Esophagus muscularis mucosa (tissue), 4 donors: ENCODE data around the gene FAM229A. TPM values are rescaled to one million over a fixed set of nuclear protein-coding genes. Genes with fewer than 3 reads are reported as not detected.
"Not testable (repeated sequence)": the region's sequence is repeated elsewhere in the genome, so short reads cannot be mapped to it uniquely, and the experiment has no call there.

Source experiments
- DNase-seq: peaks from one replicate; pipeline ENCODE4 v3.0.0-alpha.2; 2017; ENCODE audit errors: extremely low spot score
- H3K27ac ChIP-seq, 4 donors: fragments of 200-600 bp; sonication (generic); replicated peaks in 1 of 4; 1 replicate in 3 of 4; 2 replicates in 1 of 4; pipeline ENCODE4 v1.5.1; 2016 to 2019; ENCODE audit warnings: mild to moderate bottlenecking in 1 of 4
- H3K27me3 ChIP-seq, 4 donors: fragments of 200-600 bp; sonication (generic); one replicate each; pipeline versions ENCODE4 v1.5.1 to v1.6.0; 2016 to 2019
- H3K36me3 ChIP-seq, 4 donors: fragments of 200-600 bp; sonication (generic); one replicate each; pipeline ENCODE4 v1.5.1; 2016 to 2019
- H3K4me1 ChIP-seq, 4 donors: fragments of 200-600 bp; sonication (generic); one replicate each; pipeline ENCODE4 v1.5.1; 2016 to 2019
- H3K4me3 ChIP-seq, 4 donors: fragments of 200-600 bp; sonication (generic); 1 replicate in 2 of 4; 2 replicates in 2 of 4; pipeline ENCODE4 v1.5.1; 2016 to 2019; ENCODE audit warnings: mild to moderate bottlenecking in 4 of 4, moderate library complexity in 1 of 4
- H3K9me3 ChIP-seq, 4 donors: fragments of 200-600 bp; sonication (generic); 1 replicate in 3 of 4; 2 replicates in 1 of 4; pipeline ENCODE4 v1.5.1; 2016 to 2019
- EP300 ChIP-seq: sonication (generic); formaldehyde crosslinking; IDR thresholded peaks from one replicate; pipeline ENCODE4 v1.6.1; 2017; ENCODE audit warnings: antibody characterized with exemption
- POLR2A ChIP-seq: fragments of 450-650 bp; IDR thresholded peaks from one replicate; pipeline ENCODE4 v1.6.1; 2017; ENCODE audit warnings: antibody characterized with exemption, moderate library complexity, mild to moderate bottlenecking, low read depth
- POLR2AphosphoS5 ChIP-seq, 2 donors: sonication (generic); formaldehyde crosslinking; IDR thresholded peaks; one replicate each; pipeline ENCODE4 v1.6.1; 2017; ENCODE audit warnings: antibody characterized with exemption in 2 of 2
- WGBS: methylation state at CpG from one replicate; pipeline ENCODE4 v1.1.5; 2018; 5-methylcytosine and 5-hydroxymethylcytosine counted together
- intact Hi-C: fragments of 100-400 bp; cut with DNase I; formaldehyde crosslinking; loops from one replicate; pipeline ENCODE4 v1.15.1; 2023
- total RNA-seq, 4 donors: library from RNA; depleted of rRNA; stranded (reverse); fragments of >200 nt; gene quantifications; one replicate each; pipeline versions ENCODE4 v1.1.0 to v1.2.1, GENCODE V29; 2016
- TF ChIP-seq, protein P1 (sequence below), 3 experiments: fragments of 200-600 bp in 2 of 3; fragments of 450-650 bp in 1 of 3; sonication (generic) in 2 of 3; IDR thresholded peaks; one replicate each; pipeline ENCODE4 v1.5.1; 2017 to 2019; ENCODE audit warnings: antibody characterized with exemption in 3 of 3, mild to moderate bottlenecking in 2 of 3, moderate library complexity in 1 of 3

Gene FAM229A
- total RNA-seq, 4 donors from 2014 or later = 1.3 to 8.7 (median 4.9) TPM

DNA sequence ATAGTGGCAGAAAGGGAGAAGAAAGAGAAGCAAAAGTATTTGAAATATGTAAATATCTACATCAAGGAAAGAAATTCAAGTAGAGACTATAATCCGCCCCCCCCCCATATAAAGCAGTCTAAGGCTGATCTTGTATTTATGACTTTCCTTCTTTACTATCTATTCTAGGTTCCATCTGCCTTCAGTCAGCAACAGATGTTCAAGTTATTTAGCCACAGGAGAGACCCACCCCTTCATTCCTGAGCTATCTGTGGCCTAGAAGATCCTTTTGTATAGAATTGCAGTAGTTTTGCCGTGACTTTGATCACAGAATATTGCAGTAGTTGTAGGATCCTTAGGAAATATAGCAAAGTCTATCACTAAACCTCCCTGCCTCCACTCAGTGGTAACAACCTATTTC, 42.7 kb upstream of the FAM229A start:
- intact Hi-C loops = loop anchor here (5.0 kb wide), 1 partner anchor 42 kb away; no protein-coding TSS in a partner anchor
- WGBS = 29% methylated on average over 2 of the region's 2 CpGs
- H3K27me3 ChIP-seq = no peaks in the 10 kb centered on the region
- no peak for TF ChIP-seq POLR2AphosphoS5 (IDR thresholded peaks at IDR 0.05)
- TF ChIP-seq, protein P1, sequence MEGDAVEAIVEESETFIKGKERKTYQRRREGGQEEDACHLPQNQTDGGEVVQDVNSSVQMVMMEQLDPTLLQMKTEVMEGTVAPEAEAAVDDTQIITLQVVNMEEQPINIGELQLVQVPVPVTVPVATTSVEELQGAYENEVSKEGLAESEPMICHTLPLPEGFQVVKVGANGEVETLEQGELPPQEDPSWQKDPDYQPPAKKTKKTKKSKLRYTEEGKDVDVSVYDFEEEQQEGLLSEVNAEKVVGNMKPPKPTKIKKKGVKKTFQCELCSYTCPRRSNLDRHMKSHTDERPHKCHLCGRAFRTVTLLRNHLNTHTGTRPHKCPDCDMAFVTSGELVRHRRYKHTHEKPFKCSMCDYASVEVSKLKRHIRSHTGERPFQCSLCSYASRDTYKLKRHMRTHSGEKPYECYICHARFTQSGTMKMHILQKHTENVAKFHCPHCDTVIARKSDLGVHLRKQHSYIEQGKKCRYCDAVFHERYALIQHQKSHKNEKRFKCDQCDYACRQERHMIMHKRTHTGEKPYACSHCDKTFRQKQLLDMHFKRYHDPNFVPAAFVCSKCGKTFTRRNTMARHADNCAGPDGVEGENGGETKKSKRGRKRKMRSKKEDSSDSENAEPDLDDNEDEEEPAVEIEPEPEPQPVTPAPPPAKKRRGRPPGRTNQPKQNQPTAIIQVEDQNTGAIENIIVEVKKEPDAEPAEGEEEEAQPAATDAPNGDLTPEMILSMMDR (IDR thresholded peaks at IDR 0.05) = no peak
- TF ChIP-seq EP300 = no peak
- TF ChIP-seq POLR2A = no peak
- H3K4me3 ChIP-seq = no peak overlapping the region
- peaks cover 4 to 8% (median 4%) of the 10 kb centered on the region in 4 donors for H3K4me1 ChIP-seq
- no peak for DNase-seq
- no peaks in the 10 kb centered on the region for H3K9me3 ChIP-seq
- no peaks in the 10 kb centered on the region for H3K36me3 ChIP-seq
- H3K27ac ChIP-seq = no peak overlapping the region

DNA sequence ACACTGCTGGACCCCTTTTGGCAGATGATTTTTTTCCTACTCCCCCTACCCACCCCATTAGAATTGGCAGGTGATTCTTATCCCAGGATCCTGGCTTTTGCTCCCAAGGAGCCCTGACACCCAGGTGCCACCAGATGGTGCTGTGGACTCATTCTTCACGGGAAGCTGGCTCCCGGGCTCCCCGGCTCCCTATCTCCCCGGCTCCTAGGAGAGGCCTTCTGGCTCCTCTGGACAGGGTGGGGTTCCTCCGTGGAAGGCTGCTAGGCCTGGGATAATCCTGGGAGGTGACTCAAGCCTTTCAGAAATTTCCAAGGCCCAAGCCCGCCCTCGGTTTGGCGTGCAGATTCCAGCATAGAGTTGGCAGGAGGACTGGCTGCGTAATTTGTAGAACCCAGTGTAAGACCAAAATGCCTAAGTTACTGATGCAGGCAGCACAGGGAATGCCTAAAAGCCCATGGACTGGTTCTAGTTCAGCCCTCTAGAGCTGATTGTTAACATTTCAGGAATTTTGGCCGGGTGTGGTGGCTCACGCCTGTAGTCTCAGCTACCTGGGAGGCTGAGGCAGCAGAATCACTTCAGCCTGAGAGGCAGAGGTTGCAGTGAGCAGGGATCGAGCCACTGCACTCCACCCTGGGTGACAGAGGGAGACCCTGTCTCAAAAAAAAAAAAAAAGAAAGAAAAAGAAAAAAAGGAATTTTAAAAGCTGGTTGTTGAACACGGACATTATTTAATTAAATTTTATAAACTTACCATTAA, 38.8 kb upstream of the FAM229A start:
- H3K4me3 ChIP-seq = peak overlapping the region in 1 of 4 donors; percentile 16
- intact Hi-C loops = loop anchor here (5.0 kb wide), 1 partner anchor 46 kb away; no protein-coding TSS in a partner anchor

DNA sequence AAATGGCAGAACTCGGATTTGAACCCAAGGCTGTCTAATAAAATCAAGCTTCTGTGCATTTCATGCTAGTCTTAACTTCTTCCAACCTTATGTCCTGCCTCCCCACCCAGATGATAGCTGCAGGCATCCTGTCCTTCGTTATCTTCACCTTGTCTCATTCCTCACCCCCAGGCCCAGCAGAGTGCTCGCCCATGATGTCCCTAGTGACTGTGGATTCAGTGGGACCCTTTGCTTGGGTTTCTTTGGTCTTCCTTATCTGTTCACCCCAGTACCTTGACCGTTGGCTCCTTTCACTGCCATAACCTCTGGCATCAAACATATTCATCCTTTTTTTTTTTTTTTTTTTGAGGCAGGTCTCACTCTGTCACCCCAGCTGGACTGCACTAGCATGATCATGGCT, 37.6 kb upstream of the FAM229A start:
- Histone ChIP-seq H3K4me3 (no peak overlapping the region), H3K4me1 (peaks cover 4 to 18% (median 13%) of the 10 kb centered on the region in 4 donors), H3K9me3 (no peaks in the 10 kb centered on the region), H3K27me3 (no peaks in the 10 kb centered on the region), H3K36me3 (no peaks in the 10 kb centered on the region), H3K27ac (no peak overlapping the region)
- TF ChIP-seq POLR2A = no peak
- TF ChIP-seq, protein P1 (IDR thresholded peaks at IDR 0.05) = no peak
- TF ChIP-seq POLR2AphosphoS5 (IDR thresholded peaks at IDR 0.05) = no peak
- TF ChIP-seq EP300 = no peak
- WGBS = 71% methylated on average over 4 of the region's 4 CpGs
- no peak for DNase-seq
- intact Hi-C loops = loop anchor here (5.0 kb wide), 1 partner anchor 47 kb away; no protein-coding TSS in a partner anchor

More for the DNA sequence above, 38.8 kb upstream of the FAM229A start:
- no peaks in the 10 kb centered on the region for H3K9me3 ChIP-seq
- H3K4me1 ChIP-seq = peaks cover 4 to 8% (median 4%) of the 10 kb centered on the region in 4 donors
- TF ChIP-seq POLR2A (no peak), EP300 (no peak), POLR2AphosphoS5 (IDR thresholded peaks at IDR 0.05) (peak in 1 of 2 donors; percentile 62)
- TF ChIP-seq, protein P1 (IDR thresholded peaks at IDR 0.05) = peak; percentile 84 to 96 (median 92)
- 38% methylated on average over 13 of the region's 13 CpGs for WGBS
- no peaks in the 10 kb centered on the region for H3K36me3 ChIP-seq
- H3K27me3 ChIP-seq = no peaks in the 10 kb centered on the region
- peak overlapping the region; percentile 52 to 69 (median 66) for H3K27ac ChIP-seq
- DNase-seq = peak; percentile 94

DNA sequence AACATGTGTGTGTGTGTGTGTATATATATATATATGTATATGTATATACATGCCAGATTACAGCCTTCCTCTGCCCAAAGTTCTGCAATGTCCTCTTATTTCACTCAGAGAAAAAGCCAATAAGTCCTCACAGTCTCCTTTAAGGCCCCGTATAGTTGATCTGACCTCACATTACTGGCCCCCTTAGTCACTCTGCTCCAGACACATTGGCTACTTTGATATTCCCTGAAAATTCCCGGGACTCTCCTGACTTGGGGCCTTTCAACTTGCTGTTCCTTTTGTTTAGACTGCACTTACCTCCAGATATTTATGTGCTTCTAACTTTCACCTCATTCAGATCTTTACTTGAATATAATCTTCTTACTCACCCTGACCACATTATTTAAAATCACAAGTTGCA, 36.1 kb upstream of the FAM229A start:
- Histone ChIP-seq H3K4me1 (peaks cover 6 to 24% (median 20%) of the 10 kb centered on the region in 4 donors), H3K36me3 (no peaks in the 10 kb centered on the region), H3K27ac (no peak overlapping the region), H3K27me3 (no peaks in the 10 kb centered on the region), H3K9me3 (no peaks in the 10 kb centered on the region), H3K4me3 (no peak overlapping the region)
- 65% methylated on average over 2 of the region's 2 CpGs for WGBS
- TF ChIP-seq POLR2AphosphoS5 (IDR thresholded peaks at IDR 0.05) = no peak
- intact Hi-C loops = no loop called here
- no peak for DNase-seq

DNA sequence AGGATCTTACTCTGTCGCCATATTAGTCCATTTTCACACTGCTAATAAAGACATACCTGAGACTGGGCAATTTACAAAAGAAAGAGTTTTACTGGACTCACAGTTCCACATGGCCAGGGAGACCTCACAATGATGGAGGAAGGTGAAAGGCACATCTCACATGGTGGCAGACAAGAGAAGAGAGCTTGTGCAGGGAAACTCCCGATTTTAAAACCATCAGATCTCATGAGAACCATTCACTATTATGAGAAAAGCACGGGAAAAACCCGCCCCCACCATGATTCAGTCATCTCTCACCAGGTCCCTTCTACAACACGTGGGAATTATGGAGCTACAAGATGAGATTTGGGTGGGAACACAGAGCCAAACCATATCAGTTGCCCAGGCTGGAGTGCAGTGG, 34.2 kb upstream of the FAM229A start:
- H3K4me3 ChIP-seq, H3K27ac ChIP-seq, DNase-seq, H3K27me3 ChIP-seq, intact Hi-C loops, H3K9me3 ChIP-seq: not testable (repeated sequence)
- H3K36me3 ChIP-seq = peaks cover 0 to 17% (median 2%) of the 10 kb centered on the region in 4 donors
- WGBS = 89% methylated on average over 5 of the region's 5 CpGs
- peaks cover 24 to 43% (median 39%) of the 10 kb centered on the region in 4 donors for H3K4me1 ChIP-seq
